GM12892 (cell line): ENCODE measurements around the gene IFNLR1.

Source experiments
- POLR2A ChIP-seq: IDR thresholded peaks from 2 replicates; pipeline ENCODE4 v1.6.1; 2011; ENCODE audit warnings: low read depth, low read length, control low read depth
- POLR2AphosphoS5 ChIP-seq: IDR thresholded peaks from 2 replicates; pipeline ENCODE4 v1.6.1; 2011; ENCODE audit warnings: low read depth, low read length, control low read depth

- TF ChIP-seq POLR2A = no peak
- TF ChIP-seq POLR2AphosphoS5 = no peak
Observed at GRCh38 chr1:24207709-24208108, 20.6 kb upstream of the IFNLR1 start.
